Middle frontal gyrus (tissue), 1 donor: ENCODE data around the gene MPZL1.
A peak's percentile ranks its signal among the peaks of the same experiment; 100 is the strongest.
"Not testable (repeated sequence)": the region's sequence is repeated elsewhere in the genome, so short reads cannot be mapped to it uniquely, and the experiment has no call there.

ENCODE experiments used
- DNase-seq: peaks from one replicate; pipeline ENCODE4 v3.0.0-alpha.2; 2015; ENCODE audit warnings: low spot score; ENCODE audit errors: extremely low spot score

The MPZL1 gene

DNA sequence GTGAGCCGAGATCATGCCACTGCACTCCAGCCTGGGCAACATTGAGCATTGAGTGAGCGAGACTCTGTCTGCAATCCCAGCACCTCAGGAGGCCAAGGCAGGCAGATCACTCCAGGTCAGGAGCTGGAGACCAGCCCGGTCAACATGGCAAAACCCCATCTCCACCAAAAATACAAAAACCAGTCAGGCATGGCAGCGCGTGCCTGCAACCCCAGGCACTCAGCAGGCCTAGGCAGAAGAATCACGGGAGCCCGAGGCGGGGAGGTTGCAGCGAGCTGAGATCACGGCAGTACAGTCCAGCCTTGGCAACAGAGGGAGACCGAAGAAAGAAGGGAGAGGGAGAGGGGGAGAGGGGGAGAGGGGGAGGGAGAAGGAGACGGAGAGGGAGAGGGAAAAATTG lies 84.9 kb downstream of the MPZL1 start:
- DNase-seq: not testable (repeated sequence)

DNA sequence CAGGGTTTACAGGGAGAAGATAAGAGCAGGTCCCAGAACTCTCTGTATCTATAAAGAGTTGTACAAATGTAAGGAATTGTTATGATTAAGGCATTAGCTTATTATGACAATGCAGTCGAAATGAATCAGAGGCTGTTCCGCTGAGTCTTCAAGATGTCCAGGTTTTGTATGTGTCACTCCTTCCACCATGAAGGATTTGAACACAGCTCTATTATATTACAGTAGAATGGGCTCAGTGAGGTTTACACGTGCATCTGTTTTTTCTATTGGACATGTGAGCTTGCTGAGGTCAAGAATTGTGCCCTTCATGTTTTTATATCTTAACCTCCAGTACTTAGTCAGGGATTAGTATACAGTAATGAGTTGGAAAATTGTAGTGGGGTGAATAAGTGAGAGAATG lies 86.3 kb downstream of the MPZL1 start:
- DNase-seq: no peak

DNA sequence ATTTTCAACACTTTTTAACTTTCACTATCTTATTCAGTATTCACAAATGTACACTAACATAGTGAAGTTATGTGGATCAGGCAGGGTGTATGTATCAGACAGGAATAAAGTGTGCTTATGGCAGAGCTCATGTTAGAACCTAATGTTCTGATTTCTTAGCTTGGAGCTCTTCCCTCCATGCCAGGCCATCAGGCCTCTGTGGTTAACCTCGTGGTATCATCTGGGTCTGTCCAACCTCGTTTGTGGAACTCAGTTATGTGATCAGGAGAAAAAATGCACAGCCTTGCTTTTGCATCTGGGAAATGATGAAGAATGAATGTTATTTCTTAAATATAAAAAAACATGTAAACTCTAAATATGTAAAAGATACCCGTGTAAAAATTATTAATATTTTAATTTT lies 86.9 kb downstream of the MPZL1 start:
- DNase-seq: no peak

- no peak for DNase-seq
Observed at GRCh38 chr1:167812972-167813371, 91.2 kb downstream of the MPZL1 start.

DNA sequence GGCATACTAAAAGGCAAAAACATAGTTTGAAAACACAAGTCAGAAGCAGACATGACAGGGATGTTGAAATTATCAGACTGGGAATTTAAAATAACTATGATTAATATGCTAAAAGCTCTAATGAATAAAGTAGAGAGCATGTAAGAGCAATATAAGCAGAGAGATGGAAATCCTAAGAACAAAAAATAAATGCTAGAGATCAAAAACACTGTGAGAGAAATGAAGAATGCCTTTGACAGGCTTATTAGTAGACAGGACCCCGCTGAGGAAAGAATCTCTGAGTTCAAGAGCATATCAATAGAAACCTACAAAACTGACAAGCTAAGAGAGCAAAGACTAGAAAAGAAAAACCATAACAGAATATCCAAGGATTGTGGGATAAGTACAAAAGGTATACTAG lies 93.9 kb downstream of the MPZL1 start:
- no peak for DNase-seq

DNA sequence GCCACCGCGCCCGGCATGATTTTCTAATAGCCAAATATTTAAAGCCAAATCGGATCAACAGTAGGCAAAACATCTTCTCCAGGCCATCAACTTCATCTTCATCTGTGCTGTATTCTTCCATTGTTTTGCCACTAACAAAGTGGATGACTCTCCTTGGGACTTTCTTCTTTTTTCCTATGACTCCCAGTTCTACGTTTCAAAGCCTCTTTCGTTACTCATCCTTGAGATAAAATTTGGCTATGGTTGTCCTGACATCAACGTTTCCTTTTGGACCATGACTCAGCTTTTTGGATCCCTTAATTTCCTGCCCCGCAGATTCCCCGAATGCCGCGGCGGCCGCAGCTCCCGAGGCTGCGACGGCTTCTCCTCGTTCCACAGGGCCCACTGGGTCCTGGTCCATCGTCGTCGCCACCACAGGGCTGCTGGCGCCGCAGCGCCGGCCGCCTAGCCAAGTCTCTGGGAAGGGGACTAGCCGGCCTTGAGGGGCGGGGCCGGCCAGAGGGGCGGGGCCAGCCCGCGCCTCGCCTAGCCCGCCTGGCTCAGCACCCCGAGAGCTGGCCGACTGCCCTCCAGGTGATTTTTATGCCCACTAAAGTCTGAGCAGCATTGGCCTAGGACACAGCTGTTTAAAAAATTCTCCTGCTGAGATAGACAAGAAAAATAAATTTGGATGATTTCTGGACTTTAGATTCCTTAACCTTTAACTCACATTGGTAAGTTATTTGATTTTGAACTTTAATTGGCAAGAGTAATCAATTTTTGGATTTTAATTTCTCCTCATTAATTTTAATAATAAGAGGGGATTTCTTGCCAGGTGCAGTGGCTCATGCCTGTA lies 98.3 kb downstream of the MPZL1 start:
- peak; percentile 13 for DNase-seq

GRCh38 chr1:167820684-167821355 lies 99.0 kb downstream of the MPZL1 start:
- no peak for DNase-seq

DNA sequence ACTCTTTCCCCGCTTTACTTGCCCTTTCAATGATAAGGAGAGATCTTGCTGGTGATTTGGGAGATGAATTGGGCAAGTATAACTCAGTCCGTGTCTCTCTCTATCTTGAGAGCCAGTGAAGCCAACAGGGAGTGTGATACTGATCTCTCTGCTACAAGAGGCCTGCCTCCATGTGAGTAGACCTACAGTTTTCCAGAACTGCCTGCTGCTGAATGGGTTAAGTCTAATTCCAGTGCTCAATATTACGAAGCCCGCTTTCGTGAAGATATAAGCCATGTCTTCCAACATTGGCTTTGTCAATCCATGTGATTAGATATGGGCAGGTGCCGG lies 99.5 kb downstream of the MPZL1 start:
- DNase-seq: no peak

DNA sequence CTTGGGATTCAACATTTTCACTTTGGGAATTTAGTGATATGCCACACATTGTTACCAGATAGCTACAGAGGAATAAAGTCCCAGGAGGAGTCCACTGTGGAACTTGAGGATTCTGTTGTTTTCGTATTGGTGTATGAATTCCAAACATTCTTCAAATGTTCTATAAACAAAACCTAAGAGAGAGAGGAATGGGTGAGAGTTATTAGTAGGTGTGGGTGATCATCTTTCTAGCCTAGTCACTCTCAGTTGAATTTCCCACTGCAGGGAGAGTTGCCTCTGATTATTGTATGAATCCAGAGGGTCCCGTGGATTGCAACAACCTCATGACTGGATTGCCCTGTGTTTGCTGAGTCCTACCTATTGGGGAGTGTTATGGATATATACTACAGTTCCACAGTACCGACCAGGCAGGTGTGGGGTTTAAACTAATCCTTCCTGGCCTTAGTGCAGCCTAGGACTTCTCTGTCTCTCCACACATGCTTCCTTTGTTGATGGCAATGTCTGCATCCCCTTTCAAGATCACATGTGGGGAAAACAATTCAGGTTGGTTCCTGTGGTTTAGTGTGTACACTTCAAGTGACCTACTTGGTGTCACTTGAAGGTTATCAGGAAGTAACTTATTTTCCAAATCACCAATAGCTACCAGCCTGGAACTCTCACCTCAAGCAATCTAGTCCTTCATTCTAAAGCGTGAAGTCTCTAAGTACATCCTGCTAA lies 100.3 kb downstream of the MPZL1 start:
- DNase-seq: no peak

DNA sequence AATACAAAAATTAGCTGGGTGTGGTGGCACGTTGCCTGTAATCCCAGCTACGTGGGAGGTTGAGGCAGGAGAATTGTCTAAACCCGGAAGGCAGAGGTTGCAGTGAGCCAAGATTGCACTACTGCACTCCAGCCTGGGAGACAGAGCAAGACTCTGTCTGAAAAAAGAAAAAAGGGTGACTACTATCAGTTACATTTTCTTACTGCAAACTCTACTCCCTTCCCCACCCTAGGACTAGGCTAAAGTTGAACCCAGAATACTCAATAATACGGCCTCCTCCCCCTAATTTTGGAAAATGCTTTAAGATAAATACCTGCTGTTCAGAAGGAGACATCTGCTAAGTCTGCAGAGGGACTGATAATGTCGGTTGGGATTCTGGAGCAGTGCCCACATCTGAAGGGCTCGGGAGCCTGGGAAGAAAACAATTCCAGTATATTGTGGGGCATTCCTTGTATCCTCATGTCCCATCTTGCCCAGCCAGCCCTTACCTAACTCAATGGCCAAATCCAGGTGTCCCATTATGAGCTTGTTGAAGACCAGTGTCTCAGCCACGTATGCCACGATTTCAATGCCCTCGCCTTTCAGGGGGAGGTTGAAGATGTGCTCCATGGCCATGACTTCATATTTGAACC lies 102.5 kb downstream of the MPZL1 start:
- no peak for DNase-seq

DNA sequence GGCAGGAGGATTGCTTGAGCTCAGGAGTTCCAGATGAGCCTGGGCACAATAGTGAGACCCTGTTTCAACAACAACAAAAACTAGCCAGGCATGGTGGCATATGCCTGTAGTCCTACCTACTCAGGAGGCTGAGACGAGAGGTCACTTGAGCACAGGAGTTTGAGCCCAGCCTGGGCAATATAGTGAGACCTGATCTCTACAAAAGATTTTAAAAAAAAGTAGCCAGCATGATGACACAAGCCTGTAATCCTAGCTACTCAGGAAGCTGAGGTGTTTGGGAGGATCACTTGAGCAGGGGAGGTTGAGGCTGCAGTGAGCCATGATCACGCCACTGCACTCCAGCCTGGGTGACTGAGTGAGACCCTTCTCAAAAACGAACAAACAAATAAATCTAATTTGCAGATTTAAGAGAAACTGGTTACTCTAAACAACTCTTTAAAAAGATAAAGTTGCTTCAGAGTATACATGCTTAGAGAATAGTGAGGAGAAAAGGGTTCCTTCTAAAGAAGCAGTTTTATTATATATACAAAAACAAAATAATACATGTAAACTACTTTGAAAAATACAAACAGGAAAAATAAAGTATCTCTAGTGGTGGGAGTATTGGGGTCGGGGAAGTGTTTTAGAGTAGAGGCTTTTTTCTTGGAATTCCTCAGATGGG lies 103.8 kb downstream of the MPZL1 start:
- no peak for DNase-seq

- no peak for DNase-seq
Observed at GRCh38 chr1:167826127-167826526, 104.3 kb downstream of the MPZL1 start.

DNA sequence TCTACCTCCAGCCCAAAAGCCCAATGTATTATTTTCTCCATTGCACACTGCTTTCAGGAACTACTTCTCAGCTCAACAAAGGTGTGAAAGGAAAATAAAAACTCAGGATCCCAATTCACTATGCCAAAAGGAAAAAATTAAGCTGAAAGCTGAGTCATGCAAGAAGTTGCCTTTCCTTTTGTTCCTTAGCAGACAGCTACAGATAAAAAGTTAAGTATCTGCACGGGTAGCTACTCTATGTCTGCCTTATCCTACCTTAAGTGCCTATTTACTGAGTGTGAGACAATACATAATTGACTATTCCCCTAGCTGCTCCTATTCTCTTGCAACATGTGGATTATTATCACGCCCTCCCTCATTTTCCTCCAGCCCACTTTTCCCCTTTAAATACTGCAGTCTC lies 108.1 kb downstream of the MPZL1 start:
- DNase-seq: no peak

DNA sequence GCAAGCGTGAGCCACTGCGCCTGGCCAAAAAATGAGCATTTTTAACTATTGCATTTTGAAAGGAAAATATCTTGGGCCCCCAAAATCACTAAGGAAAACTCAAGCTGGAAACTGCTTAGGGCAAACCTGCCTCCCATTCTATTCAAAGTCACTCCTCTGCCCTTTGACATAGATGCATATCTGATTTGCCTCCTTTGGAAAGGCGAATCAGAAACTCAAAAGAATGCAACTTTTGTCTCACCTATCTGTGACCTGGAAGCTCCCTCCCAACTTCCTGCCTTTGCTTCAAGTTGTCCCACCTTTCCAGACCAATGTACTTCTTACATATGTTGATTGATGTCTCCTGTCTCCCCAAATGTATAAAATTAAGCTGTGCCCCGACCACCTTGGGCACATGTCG lies 108.9 kb downstream of the MPZL1 start:
- not testable (repeated sequence) for DNase-seq

DNA sequence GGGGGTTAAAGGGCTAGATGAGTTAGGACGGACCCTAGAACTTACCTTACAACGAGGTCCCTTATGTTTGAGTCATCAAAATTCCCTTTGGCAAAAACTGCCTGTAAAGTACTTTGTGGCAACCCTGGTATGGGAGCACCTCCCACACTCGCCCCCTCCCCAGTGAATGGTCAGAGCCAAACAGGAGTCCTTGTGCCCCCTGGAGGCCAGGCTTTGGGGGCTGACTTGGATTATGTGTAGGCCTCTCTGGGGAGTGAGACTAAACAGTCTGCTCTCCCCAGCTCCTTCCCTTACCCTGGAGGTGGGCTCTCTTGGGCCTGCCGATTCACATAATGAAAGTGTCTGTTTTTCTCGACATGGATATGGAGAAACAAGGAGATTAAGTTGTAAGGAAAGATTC lies 110.9 kb downstream of the MPZL1 start:
- no peak for DNase-seq

- DNase-seq: no peak
Observed at GRCh38 chr1:167833904-167834303, 112.1 kb downstream of the MPZL1 start.

DNA sequence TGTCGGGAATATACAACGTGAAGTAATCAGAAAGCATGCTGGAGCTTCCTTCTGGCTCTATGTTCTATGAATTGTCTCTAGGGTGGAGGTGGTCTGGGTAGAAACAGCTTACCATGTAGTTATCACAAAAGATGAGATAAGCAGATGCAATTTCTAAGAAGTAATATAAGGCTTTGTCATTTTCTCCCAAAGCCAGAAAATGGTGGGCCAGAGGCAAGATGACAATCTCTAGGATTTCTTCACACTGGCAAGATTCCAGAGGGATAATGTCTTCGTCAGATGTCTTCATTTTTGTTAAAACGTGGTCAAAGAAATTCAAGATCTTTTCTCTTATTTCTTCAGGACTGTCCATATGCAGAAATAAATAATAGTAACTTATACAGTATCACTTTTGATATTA lies 114.4 kb downstream of the MPZL1 start:
- DNase-seq: no peak

DNA sequence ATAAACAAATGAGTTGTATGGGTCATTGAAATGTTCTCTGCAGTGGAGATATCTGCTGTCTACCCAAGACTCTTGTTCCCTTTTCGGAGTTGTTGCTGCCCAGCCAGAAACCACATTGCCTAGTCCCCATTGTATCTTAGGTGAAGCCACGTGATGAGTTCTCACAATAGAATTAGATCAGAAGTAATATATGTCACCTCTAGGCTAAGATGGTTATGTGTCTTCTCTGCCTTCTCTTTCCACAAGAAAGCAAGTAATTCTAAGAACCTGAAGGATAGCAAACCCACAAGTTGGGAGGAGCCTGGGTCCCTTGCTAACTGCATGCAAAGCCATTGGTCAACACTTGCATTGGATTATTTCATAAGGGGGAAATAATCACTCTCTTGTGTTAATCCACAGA lies 115.5 kb downstream of the MPZL1 start:
- DNase-seq: no peak

- DNase-seq: no peak
Observed at GRCh38 chr1:167839009-167839408, 117.2 kb downstream of the MPZL1 start.
